H1 (cell line): ENCODE measurements around the gene THRB. TPM values are rescaled to one million over a fixed set of nuclear protein-coding genes. Genes with fewer than 3 reads are reported as not detected.
A peak's percentile ranks its signal among the peaks of the same experiment; 100 is the strongest.

ENCODE experiments used
- BACH1 ChIP-seq: IDR thresholded peaks from 2 replicates; pipeline ENCODE4 v1.6.1; 2012; ENCODE audit warnings: low read length, improper control_type of control experiment
- JUN ChIP-seq: IDR thresholded peaks from 2 replicates; pipeline ENCODE4 v1.6.1; 2011; ENCODE audit warnings: low read depth, mild to moderate bottlenecking, improper control_type of control experiment, low read length
- RAD21 ChIP-seq, 2 experiments: IDR thresholded peaks in 1 of 2; conservative IDR thresholded peaks in 1 of 2; 2 replicates each; pipeline ENCODE4 v1.6.1; 2011; ENCODE audit warnings: low read depth in 2 of 2, low read length in 2 of 2, improper control_type of control experiment in 1 of 2, inconsistent platforms in 1 of 2, mild to moderate bottlenecking in 1 of 2, moderate library complexity in 1 of 2
- polyA plus RNA-seq, 7 experiments: library from polyadenylated mRNA; depleted of rRNA in 3 of 7; stranded (reverse) in 5 of 7; unstranded in 2 of 7; fragments of >200 nt in 5 of 7; fragments of 200-250 nt in 2 of 7; gene quantifications; 1 replicate in 5 of 7; 2 replicates in 1 of 7; 4 replicates in 1 of 7; pipeline versions ENCODE4 v1.2.1 to v1.2.3, GENCODE V29; 2011 to 2013; ENCODE audit warnings: missing spikeins in 2 of 7, mixed read lengths in 2 of 7
- total RNA-seq: library from RNA; stranded (reverse); fragmentation: NEBNext Ultra II Directional; extraction: Animal tissue kit (Norgen Biotek cat#: 25700); gene quantifications from 2 replicates; pipeline ENCODE4 v1.2.1, GENCODE V29; 2021
- TF ChIP-seq, protein P1 (sequence below): IDR thresholded peaks from 2 replicates; pipeline ENCODE4 v1.6.1; 2011; ENCODE audit warnings: low read length, improper control_type of control experiment

THRB gene
- total and polyA plus RNA-seq, 2 of the 8 experiments (the other 6 are each of a cell fraction or from before 2014, with no cell fraction given): 0.98 to 3.9 TPM

DNA sequence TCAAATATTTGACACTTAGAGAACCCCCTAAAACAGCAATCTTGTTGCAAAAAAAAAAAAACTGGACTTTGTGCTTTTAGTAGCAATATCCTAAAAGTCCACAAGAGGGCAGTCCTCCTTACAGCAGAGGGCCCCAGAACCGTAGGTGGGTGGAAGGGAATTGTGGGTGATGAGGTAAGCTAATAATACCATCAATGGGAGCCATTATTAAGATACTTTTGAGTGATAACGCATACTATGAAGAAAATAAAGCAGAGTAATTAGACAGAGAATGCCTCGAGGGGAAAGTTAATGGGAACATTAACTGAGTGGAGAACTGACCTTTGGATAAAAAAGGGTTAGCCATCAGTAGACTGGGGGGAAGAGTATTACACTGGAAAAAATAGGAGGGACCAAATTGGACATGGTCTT lies 229.9 kb downstream of the THRB start (continued):
- TF ChIP-seq, protein P1, sequence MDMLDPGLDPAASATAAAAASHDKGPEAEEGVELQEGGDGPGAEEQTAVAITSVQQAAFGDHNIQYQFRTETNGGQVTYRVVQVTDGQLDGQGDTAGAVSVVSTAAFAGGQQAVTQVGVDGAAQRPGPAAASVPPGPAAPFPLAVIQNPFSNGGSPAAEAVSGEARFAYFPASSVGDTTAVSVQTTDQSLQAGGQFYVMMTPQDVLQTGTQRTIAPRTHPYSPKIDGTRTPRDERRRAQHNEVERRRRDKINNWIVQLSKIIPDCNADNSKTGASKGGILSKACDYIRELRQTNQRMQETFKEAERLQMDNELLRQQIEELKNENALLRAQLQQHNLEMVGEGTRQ: no peak
- TF ChIP-seq RAD21 (IDR thresholded peaks at IDR 0.05 in 1 of 2, conservative IDR thresholded peaks at IDR 0.05 in 1 of 2; ENCODE audit: low read depth in 2 of 2, low read length in 2 of 2): peak; percentile 81 to 84
- 0 out of 2 replicates have a peak, but pooled peaks have one; percentile 37 for TF ChIP-seq JUN
- no peak for TF ChIP-seq BACH1
- TF ChIP-seq, all 59 proteins: peak for 5
